SK-N-SH (cell line): Measurements from ENCODE around the gene CDHR4. TPM values are rescaled to one million over a fixed set of nuclear protein-coding genes. Genes with fewer than 3 reads are reported as not detected.

Experiments
- CTCF ChIA-PET: fragments of 300-600, 350-600 bp; formaldehyde crosslinking; extraction: SDS; loops from one replicate; lab custom pipeline; 2021; lab: Yijun Ruan, JAX
- POLR2A ChIA-PET: fragments of 350-600 bp; sonication (Branson Sonifier 250); formaldehyde crosslinking; extraction: SDS; loops from one replicate; lab custom pipeline; 2020; ENCODE audit warnings: antibody characterized with exemption, inconsistent platforms; lab: Yijun Ruan, JAX
- DNase-seq: peaks from one replicate; pipeline ENCODE4 v3.0.0; 2012
- H2AFZ ChIP-seq: fragments of 200-600 bp; sonication (generic); 2 replicates; pipeline ENCODE4 v1.8.1; 2016; ENCODE audit warnings: antibody characterized with exemption, mild to moderate bottlenecking, low read depth
- H3F3A ChIP-seq: fragments of 200-600 bp; sonication (generic); replicated peaks from 2 replicates; pipeline ENCODE3; 2016; ENCODE audit warnings: antibody characterized with exemption, mild to moderate bottlenecking; ENCODE audit not compliant: insufficient read depth
- H3K27ac ChIP-seq, 2 experiments: fragments of 200-500 bp in 1 of 2; fragments of 200-600 bp in 1 of 2; sonication (Bioruptor generic) in 1 of 2; sonication (generic), shearing (Covaris generic) in 1 of 2; 2 replicates each; pipeline versions ENCODE4 v1.5.1 to v1.6.1; 2014 to 2016; ENCODE audit warnings: low read depth in 2 of 2, inconsistent platforms in 1 of 2, low read length in 1 of 2, mild to moderate bottlenecking in 1 of 2, mixed read lengths in 1 of 2
- H3K27me3 ChIP-seq: fragments of 200-600 bp; sonication (generic), shearing (Covaris generic); 2 replicates; pipeline ENCODE4 v1.6.1; 2016; ENCODE audit warnings: mixed run types; ENCODE audit not compliant: insufficient read depth
- H3K36me3 ChIP-seq, 2 experiments: fragments of 200-500 bp in 1 of 2; fragments of 200-600 bp in 1 of 2; sonication (Bioruptor generic) in 1 of 2; sonication (generic) in 1 of 2; replicated peaks in 1 of 2; 2 replicates each; pipeline versions ENCODE3 to v1.5.1; 2014 to 2016; ENCODE audit warnings: low read length in 1 of 2, mild to moderate bottlenecking in 1 of 2; ENCODE audit not compliant: insufficient read depth in 2 of 2, control insufficient read depth in 1 of 2
- H3K4me1 ChIP-seq, 2 experiments: fragments of 200-500 bp in 1 of 2; fragments of 200-600 bp in 1 of 2; sonication (Bioruptor generic) in 1 of 2; sonication (generic), shearing (Covaris generic) in 1 of 2; 2 replicates each; pipeline versions ENCODE4 v1.5.1 to v1.6.1; 2014 to 2016; ENCODE audit warnings: low read depth in 1 of 2, low read length in 1 of 2, mixed run types in 1 of 2; ENCODE audit not compliant: insufficient read depth in 2 of 2, control insufficient read depth in 1 of 2
- H3K4me2 ChIP-seq: fragments of 200-600 bp; sonication (generic), shearing (Covaris generic); 2 replicates; pipeline ENCODE4 v1.6.1; 2017; ENCODE audit warnings: mixed run types
- H3K4me3 ChIP-seq, 2 experiments: fragments of 200-500 bp in 1 of 2; fragments of 200-600 bp in 1 of 2; sonication (Bioruptor generic) in 1 of 2; sonication (generic), shearing (Covaris generic) in 1 of 2; 2 replicates each; pipeline versions ENCODE4 v1.5.1 to v1.8.1; 2014 to 2016; ENCODE audit warnings: low read depth in 2 of 2, inconsistent platforms in 1 of 2, low read length in 1 of 2, mild to moderate bottlenecking in 1 of 2, mixed read lengths in 1 of 2, moderate library complexity in 1 of 2
- H3K79me2 ChIP-seq: fragments of 200-600 bp; sonication (generic); 2 replicates; pipeline ENCODE4 v1.8.1; 2017; ENCODE audit warnings: mild to moderate bottlenecking; ENCODE audit not compliant: insufficient read depth
- H3K9ac ChIP-seq: fragments of 200-600 bp; sonication (generic); 2 replicates; pipeline ENCODE4 v1.6.1; 2017; ENCODE audit warnings: mixed run types
- H3K9me2 ChIP-seq: fragments of 200-600 bp; sonication (generic); 2 replicates; pipeline ENCODE4 v1.6.1; 2017; ENCODE audit warnings: mixed run types
- H3K9me3 ChIP-seq: fragments of 200-600 bp; sonication (generic); 2 replicates; pipeline ENCODE4 v1.6.1; 2017; ENCODE audit warnings: mixed run types, mild to moderate bottlenecking, moderate library complexity
- H4K20me1 ChIP-seq: fragments of 200-600 bp; sonication (generic); 2 replicates; pipeline ENCODE4 v1.6.1; 2017; ENCODE audit warnings: mild to moderate bottlenecking, mixed run types; ENCODE audit not compliant: insufficient read depth
- CHD2 ChIP-seq: fragments of 150-350 bp; IDR thresholded peaks from 2 replicates; pipeline ENCODE4 v1.6.1; 2018; ENCODE audit warnings: low read length; ENCODE audit not compliant: partially characterized antibody
- CTCF ChIP-seq: fragments of 200-600 bp; sonication (generic); IDR thresholded peaks from 2 replicates; pipeline ENCODE4 v1.6.1; 2017; ENCODE audit warnings: antibody characterized with exemption, mild to moderate bottlenecking, moderate library complexity
- ELF1 ChIP-seq: IDR thresholded peaks from 2 replicates; pipeline ENCODE4 v1.4.0; 2012
- EP300 ChIP-seq, 2 experiments: IDR thresholded peaks; 2 replicates each; pipeline versions ENCODE4 v1.4.0 to v1.6.1; 2012; ENCODE audit warnings: borderline replicate concordance in 1 of 2, low read depth in 1 of 2, low read length in 1 of 2
- FOSL2 ChIP-seq: IDR thresholded peaks from 2 replicates; pipeline ENCODE4 v1.4.0; 2012; ENCODE audit warnings: low read depth, mild to moderate bottlenecking, moderate library complexity, borderline replicate concordance
- FOXJ3 ChIP-seq: sonication (generic); formaldehyde crosslinking; IDR thresholded peaks from 2 replicates; pipeline ENCODE4 v1.5.1; 2020; ENCODE audit warnings: mild to moderate bottlenecking, missing genetic modification reagents
- JUND ChIP-seq: IDR thresholded peaks from 2 replicates; pipeline ENCODE4 v1.4.0; 2012
- MEF2A ChIP-seq: IDR thresholded peaks from 2 replicates; pipeline ENCODE4 v1.4.0; 2012; ENCODE audit warnings: low read depth, borderline replicate concordance
- NFIC ChIP-seq: IDR thresholded peaks from 2 replicates; pipeline ENCODE4 v1.4.0; 2012; ENCODE audit warnings: borderline replicate concordance
- NRF1 ChIP-seq: IDR thresholded peaks from 2 replicates; pipeline ENCODE4 v1.6.1; 2012; ENCODE audit warnings: low read depth, mild to moderate bottlenecking, low read length
- PBX3 ChIP-seq: IDR thresholded peaks from 2 replicates; pipeline ENCODE4; 2012
- RAD21 ChIP-seq: IDR thresholded peaks from 2 replicates; pipeline ENCODE4 v1.6.1; 2012; ENCODE audit warnings: mild to moderate bottlenecking, low read length
- REST ChIP-seq: IDR thresholded peaks from 2 replicates; pipeline ENCODE4 v1.6.1; 2012; ENCODE audit warnings: mild to moderate bottlenecking, low read depth, low read length, moderate library complexity
- RFX5 ChIP-seq: IDR thresholded peaks from 2 replicates; pipeline ENCODE4 v1.6.1; 2012; ENCODE audit warnings: mild to moderate bottlenecking, improper control_type of control experiment, low read length
- TAF1 ChIP-seq: IDR thresholded peaks from 2 replicates; pipeline ENCODE4 v1.6.1; 2012; ENCODE audit warnings: low read depth, mild to moderate bottlenecking, low read length, moderate library complexity, borderline replicate concordance
- TCF12 ChIP-seq: IDR thresholded peaks from 2 replicates; pipeline ENCODE4 v1.4.0; 2012
- TEAD4 ChIP-seq: IDR thresholded peaks from 2 replicates; pipeline ENCODE4 v1.4.0; 2012; ENCODE audit warnings: mild to moderate bottlenecking, borderline replicate concordance; ENCODE audit not compliant: insufficient read depth
- YY1 ChIP-seq: IDR thresholded peaks from 2 replicates; pipeline ENCODE4 v1.4.0; 2012; ENCODE audit warnings: low read depth, mild to moderate bottlenecking
- WGBS: methylation state at CpG from one replicate; pipeline ENCODE4 v1.1.6; 2017; ENCODE audit warnings: low lambda C conversion rate; 5-methylcytosine and 5-hydroxymethylcytosine counted together
- polyA plus RNA-seq, 3 experiments: library from polyadenylated mRNA; depleted of rRNA; stranded (reverse); fragments of >200 nt; gene quantifications; 2 replicates each; pipeline ENCODE4 v1.2.3, GENCODE V29; 2012

The CDHR4 gene
- polyA plus RNA-seq, 1 of the 3 experiments (the other 2 are of a cell fraction) = 0.07 TPM

GRCh38 chr3:49788056-49788455 is 11.6 kb downstream of the CDHR4 start:
- POLR2A ChIA-PET = no interaction called here
- H3K36me3 ChIP-seq = peaks cover 0 to 16% of the 10 kb centered on the region in 2 experiments
- CTCF ChIA-PET = interaction anchor here (0.7 to 3.3 kb wide), 2 partner anchors 14 to 52 kb away, joined by 3 to 23 read pairs; partner anchors contain the start of gene INKA1
- no peaks in the 10 kb centered on the region for H3K9me3 ChIP-seq
- no peak overlapping the region for H3K9ac ChIP-seq
- no peaks in the 10 kb centered on the region for H3F3A ChIP-seq
- no peak for DNase-seq
- no peaks in the 10 kb centered on the region for H3K27me3 ChIP-seq
- no peak overlapping the region for H2AFZ ChIP-seq
- H4K20me1 ChIP-seq = no peaks in the 10 kb centered on the region
- peaks cover 5 to 6% of the 10 kb centered on the region in 2 experiments; a peak in 1 of 4 replicates for H3K4me1 ChIP-seq
- H3K4me2 ChIP-seq = no peak overlapping the region
- H3K27ac ChIP-seq = no peak overlapping the region
- H3K9me2 ChIP-seq = no peaks in the 10 kb centered on the region
- 92% methylated on average over 2 of the region's 2 CpGs for WGBS
- no peak overlapping the region for H3K4me3 ChIP-seq
- H3K79me2 ChIP-seq = peaks cover 33% of the 10 kb centered on the region
- no peak for TF ChIP-seq TAF1
- TF ChIP-seq RFX5 = no peak
- TF ChIP-seq YY1 = no peak
- TF ChIP-seq TEAD4 = no peak
- no peak for TF ChIP-seq CHD2
- no peak for TF ChIP-seq CTCF

GRCh38 chr3:49787536-49787935 is 12.1 kb downstream of the CDHR4 start:
- peaks cover 5 to 6% of the 10 kb centered on the region in 2 experiments; a peak in 1 of 4 replicates for H3K4me1 ChIP-seq
- H3K4me3 ChIP-seq = no peak overlapping the region; a peak in 1 of 4 replicates
- H3K9ac ChIP-seq = no peak overlapping the region
- TF ChIP-seq NFIC (no peak), TCF12 (no peak), PBX3 (no peak), NRF1 (no peak), MEF2A (no peak), REST (no peak), CHD2 (no peak), RAD21 (no peak), RFX5 (no peak), EP300 (IDR thresholded peaks at IDR 0.05; ENCODE audit: borderline replicate concordance in 1 of 2, low read depth in 1 of 2, low read length in 1 of 2) (no peak), YY1 (no peak), ELF1 (no peak), JUND (no peak), FOSL2 (no peak), TEAD4 (no peak), FOXJ3 (no peak)
- TF ChIP-seq, all 33 proteins: peak for 0
- CTCF ChIA-PET = interaction anchor here (0.7 to 3.3 kb wide), 2 partner anchors 15 to 52 kb away, joined by 3 to 23 read pairs; partner anchors contain the start of gene INKA1
- Histone ChIP-seq H3K27ac (no peak overlapping the region), H3F3A (no peaks in the 10 kb centered on the region), H3K36me3 (peaks cover 0 to 16% of the 10 kb centered on the region in 2 experiments), H2AFZ (peak overlapping the region; percentile 91; the same call in 1 of the 2 replicates), H3K9me3 (no peaks in the 10 kb centered on the region), H4K20me1 (no peaks in the 10 kb centered on the region), H3K79me2 (peaks cover 38% of the 10 kb centered on the region), H3K27me3 (no peaks in the 10 kb centered on the region), H3K9me2 (no peaks in the 10 kb centered on the region), H3K4me2 (no peak overlapping the region)
- 89% methylated on average over 5 of the region's 5 CpGs for WGBS
- POLR2A ChIA-PET = no interaction called here
- no peak for DNase-seq
